GM12865 (cell line): ENCODE data around the gene RXRB.

Source experiments
- DNase-seq: peaks from one replicate; pipeline ENCODE4 v3.0.0; 2010; ENCODE audit warnings: low read depth
- H3K4me3 ChIP-seq: 2 replicates; pipeline ENCODE4 v1.5.1; 2011; ENCODE audit warnings: mild to moderate bottlenecking, low read depth, low read length, control low read depth
- TF ChIP-seq, protein P1 (sequence below): IDR thresholded peaks from 2 replicates; pipeline ENCODE4 v1.5.1; 2011; ENCODE audit warnings: low read length, control low read depth, low read depth, inconsistent platforms; ENCODE audit not compliant: insufficient read depth; ENCODE audit errors: missing control alignments

RXRB gene

DNA sequence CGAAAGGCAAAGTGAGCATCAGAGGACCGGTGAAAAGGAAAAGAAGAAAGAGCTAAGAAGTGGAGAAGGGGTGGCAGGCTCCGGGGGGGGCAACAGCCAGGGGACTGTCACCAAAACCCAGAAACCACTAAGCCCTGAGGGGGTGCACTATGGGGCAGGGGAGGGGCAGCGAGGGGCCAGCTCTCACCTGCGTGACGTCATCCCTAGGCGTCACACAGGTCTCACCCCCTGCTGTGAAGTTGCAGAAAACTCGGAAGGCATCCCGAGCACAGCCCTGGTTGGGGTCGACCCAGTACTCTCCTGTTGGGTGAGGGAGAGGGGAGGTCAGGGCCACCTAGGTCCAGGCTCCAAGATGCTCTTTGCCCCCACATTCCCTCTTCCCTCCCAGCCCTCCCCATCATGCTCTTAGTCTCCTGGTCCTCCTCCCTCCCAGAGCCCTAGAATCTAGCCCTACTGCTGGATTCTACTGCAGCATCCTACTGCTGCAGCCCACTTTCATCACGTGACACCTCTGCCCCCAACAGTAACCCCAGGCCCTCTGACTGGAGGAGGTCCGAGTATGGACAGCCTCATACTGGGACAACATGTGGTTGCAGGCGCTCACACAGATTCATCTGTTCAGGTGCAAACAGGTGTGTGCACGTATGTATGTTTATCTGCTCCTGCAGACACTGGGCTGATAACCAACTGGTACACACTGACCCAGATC is 35.6 kb downstream of the RXRB start:
- TF ChIP-seq, protein P1, sequence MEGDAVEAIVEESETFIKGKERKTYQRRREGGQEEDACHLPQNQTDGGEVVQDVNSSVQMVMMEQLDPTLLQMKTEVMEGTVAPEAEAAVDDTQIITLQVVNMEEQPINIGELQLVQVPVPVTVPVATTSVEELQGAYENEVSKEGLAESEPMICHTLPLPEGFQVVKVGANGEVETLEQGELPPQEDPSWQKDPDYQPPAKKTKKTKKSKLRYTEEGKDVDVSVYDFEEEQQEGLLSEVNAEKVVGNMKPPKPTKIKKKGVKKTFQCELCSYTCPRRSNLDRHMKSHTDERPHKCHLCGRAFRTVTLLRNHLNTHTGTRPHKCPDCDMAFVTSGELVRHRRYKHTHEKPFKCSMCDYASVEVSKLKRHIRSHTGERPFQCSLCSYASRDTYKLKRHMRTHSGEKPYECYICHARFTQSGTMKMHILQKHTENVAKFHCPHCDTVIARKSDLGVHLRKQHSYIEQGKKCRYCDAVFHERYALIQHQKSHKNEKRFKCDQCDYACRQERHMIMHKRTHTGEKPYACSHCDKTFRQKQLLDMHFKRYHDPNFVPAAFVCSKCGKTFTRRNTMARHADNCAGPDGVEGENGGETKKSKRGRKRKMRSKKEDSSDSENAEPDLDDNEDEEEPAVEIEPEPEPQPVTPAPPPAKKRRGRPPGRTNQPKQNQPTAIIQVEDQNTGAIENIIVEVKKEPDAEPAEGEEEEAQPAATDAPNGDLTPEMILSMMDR: no peak
- H3K4me3 ChIP-seq: no peak overlapping the region
- no peak for DNase-seq

DNA sequence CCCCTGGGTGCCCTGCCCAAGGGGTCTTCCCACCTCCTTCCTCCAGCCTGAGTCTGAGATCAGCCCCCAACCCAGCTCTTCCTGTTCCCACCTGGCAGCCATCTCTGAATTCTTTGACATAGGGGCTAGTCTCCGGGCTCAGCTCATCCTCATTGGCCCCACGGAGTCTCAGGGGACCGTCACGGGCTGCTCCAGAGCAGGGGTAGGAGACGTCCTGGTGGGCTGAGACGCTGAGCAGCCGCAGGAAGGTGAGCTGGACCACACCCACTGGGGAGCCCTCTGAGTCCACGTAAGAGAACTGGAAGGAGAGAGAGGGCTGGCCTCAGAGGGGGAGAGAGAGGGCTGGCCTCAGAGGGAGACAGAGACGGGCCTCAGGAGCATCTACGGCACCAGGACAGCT is 36.3 kb downstream of the RXRB start:
- no peak overlapping the region for H3K4me3 ChIP-seq
- no peak for DNase-seq
- TF ChIP-seq, protein P1: no peak

DNA sequence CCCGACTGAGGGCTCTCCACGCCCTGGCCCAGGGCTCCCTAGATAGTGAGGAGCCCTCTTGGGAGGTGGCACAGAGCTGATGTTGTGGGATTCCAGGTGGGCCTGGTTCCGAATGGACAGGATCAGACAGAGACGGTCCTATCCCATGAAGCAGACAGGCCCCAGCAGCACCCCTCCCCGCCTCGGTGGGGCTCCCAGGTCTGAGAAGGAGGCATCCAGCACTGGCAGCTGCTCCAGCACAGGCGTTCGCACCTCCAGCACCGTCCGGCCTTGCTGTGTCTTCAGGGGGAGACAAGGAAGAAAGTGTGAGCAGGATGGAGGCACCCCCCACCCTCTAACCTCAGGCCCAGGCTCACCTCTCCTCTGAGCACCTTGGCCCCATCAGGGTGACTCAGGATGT is 36.9 kb downstream of the RXRB start:
- no peak for DNase-seq
- TF ChIP-seq, protein P1: no peak
- no peak overlapping the region for H3K4me3 ChIP-seq

DNA sequence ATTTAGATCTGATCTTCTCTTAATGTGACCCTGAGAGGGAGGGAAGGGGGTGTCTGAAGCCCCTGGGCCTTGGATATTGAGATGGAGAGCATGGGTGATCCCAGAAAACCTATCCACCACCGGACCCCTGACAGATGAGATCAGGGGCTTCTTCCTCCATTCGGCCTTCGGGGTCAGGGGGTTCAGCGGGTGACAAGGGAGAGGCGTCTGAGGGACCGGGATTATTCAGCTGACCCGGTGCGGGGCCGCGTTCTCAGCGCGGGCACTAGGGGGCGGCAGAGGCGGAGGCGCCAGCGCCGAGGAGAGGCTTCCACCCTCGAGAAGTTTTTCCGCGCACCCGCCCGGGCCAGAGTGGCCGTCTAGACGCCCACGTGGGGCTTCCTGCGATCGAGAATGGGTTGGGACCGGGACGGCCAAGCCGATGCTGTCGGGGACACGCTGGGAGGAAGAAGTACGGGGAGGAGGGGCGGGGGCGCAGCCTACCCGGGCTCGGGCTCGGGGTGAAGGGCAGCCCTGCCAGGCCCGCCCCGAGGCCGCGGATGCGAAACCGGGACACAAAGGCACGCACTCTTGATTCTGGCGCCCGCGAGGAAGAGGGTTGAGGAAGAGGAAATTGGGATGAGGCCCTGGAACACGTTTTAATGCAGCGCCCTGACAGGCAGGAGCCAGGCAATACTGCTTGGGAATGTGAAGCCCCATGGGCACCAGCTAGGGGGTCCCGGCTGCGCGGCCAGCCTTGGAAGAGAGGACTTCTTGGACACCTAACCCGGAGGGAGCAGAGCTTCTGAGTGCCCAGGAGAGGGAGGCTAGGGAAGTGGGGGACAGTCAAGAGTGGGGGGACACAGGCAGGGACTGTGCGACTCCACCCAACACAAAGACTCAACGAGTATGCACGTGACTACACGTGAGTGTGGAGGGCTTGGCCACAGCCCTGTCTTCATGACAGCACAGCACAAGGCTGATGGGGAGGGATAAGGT is 38.8 kb downstream of the RXRB start:
- TF ChIP-seq, protein P1: peak; percentile 97
- peak; percentile 74 for DNase-seq
- H3K4me3 ChIP-seq: peak overlapping the region; percentile 46

GRCh38 chr6:33160728-33161344 is 39.6 kb downstream of the RXRB start:
- TF ChIP-seq, protein P1: no peak
- H3K4me3 ChIP-seq: no peak overlapping the region; the same call in 1 of the 2 replicates
- DNase-seq: no peak

- DNase-seq: no peak
- H3K4me3 ChIP-seq: no peak overlapping the region
- TF ChIP-seq, protein P1: no peak
Measured at GRCh38 chr6:33160096-33160495, 40.4 kb downstream of the RXRB start.
